Measurements from ENCODE around the gene RASGRF2. TPM values are rescaled to one million over a fixed set of nuclear protein-coding genes. Genes with fewer than 3 reads are reported as not detected.

Gene RASGRF2
- total and polyA plus RNA-seq, 9 of the 15 experiments (the other 6 are each of a cell fraction or from before 2014, with no cell fraction given): 0.01 to 0.22 (median 0.08) TPM; not detected in 2

- TF ChIP-seq REST (IDR thresholded peaks at IDR 0.05; ENCODE audit: borderline replicate concordance) (peak; percentile 73), REST (CRISPR knock-in tag; IDR thresholded peaks at IDR 0.05; ENCODE audit: low read depth) (no peak), ZNF398 (CRISPR knock-in tag; IDR thresholded peaks at IDR 0.05) (no peak), ZNF699 (CRISPR knock-in tag; IDR thresholded peaks at IDR 0.05; ENCODE audit: insufficient replicate concordance) (no peak), ZNF408 (CRISPR knock-in tag; IDR thresholded peaks at IDR 0.05; ENCODE audit: low read depth) (no peak), TFAP4 (CRISPR knock-in tag; IDR thresholded peaks at IDR 0.05; ENCODE audit: borderline replicate concordance) (peak; percentile 20; the same call in 1 of the 2 replicates), HMG20A (CRISPR knock-in tag; conservative IDR thresholded peaks at IDR 0.05) (no peak), ZNF184 (CRISPR knock-in tag; IDR thresholded peaks at IDR 0.05) (no peak), PREB (CRISPR knock-in tag; IDR thresholded peaks at IDR 0.05) (no peak), EP400 (IDR thresholded peaks at IDR 0.05) (no peak), ZNF785 (CRISPR knock-in tag; IDR thresholded peaks at IDR 0.05) (no peak), ARID2 (IDR thresholded peaks at IDR 0.05) (no peak)
These were observed 234.6 kb downstream of the RASGRF2 start (continued) for GRCh38 chr5:81194633-81195334.

Measured in K562 (cell line).